ENCODE data around the gene PHF2.

Gene PHF2

GRCh38 chr9:93587284-93587650 lies 10.9 kb downstream of the PHF2 start:
- DNase-seq (ENCODE audit: low read depth): no peak

- no peak for DNase-seq (ENCODE audit: low read depth)
Observed at GRCh38 chr9:93587651-93588347, 11.4 kb downstream of the PHF2 start.

GRCh38 chr9:93588641-93589609 lies 12.5 kb downstream of the PHF2 start:
- no peak for DNase-seq (ENCODE audit: low read depth)

GRCh38 chr9:93589688-93590087 lies 13.3 kb downstream of the PHF2 start:
- no peak for DNase-seq (ENCODE audit: low read depth)

DNA sequence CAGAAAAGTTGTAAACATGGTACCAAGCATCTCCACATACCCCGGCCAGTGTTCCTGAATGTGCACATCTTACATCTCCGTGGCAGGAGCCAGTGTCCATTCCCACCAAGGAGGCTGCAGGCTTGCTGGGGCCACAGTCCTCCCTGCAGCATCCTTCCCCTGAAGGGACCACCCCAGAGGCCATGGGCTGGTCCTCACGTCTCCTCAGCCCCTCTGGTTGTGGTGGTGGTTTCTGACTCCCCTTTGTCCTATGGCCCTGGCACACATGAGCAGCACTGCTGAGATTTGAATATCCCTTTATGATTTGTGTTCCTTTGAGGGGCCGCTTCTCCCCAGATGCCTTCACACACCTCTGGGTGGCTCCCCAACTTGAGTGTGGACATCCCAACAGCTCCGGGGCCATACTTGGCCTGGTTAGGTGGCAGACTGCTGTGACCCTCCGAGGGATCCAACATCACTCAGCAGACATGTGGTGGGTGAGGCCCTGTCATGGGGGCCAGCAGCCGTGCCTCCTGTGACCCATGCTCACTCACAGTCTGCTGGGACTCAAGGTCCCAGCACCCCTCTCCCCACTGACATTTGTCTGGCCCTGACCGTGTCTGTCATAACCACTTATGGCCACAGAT lies 14.3 kb downstream of the PHF2 start:
- no peak for DNase-seq (ENCODE audit: low read depth)

DNA sequence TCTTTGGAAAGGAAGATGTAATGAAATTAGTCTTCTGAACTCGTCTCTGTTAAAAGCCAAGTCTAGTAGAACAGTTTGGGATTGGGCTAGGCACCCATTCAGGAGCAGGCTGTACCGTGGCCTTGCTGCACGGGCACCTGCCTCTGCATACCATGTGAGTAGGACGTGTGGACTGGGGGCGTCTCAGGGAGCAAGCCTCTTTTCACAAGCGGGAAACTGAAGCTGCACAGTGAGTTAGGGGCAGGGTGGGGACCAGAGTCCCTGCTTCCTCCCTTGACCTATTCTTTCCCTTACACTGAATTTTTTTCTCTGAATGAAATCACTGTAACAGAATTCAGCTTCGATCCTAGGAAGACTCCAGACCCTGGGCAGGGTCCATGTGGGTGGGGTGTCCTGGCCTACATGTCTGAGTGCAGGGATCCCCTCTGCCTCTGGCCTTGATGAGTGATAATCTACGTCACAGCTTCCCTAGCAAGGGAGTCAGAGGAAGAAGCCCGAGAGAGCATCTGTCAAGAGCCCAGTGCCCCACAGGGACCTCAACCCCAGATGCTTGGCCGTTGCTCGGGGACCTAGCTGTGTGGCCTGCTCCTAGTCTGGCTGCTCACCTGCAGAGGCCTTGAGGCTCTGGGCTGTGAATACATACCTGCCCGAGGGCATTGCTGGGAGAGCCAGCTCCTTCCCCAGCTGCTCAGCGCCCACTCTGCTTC lies 15.1 kb downstream of the PHF2 start:
- DNase-seq (ENCODE audit: low read depth): no peak

- DNase-seq (ENCODE audit: low read depth): no peak
Observed at GRCh38 chr9:93592008-93592642, 15.7 kb downstream of the PHF2 start.

DNA sequence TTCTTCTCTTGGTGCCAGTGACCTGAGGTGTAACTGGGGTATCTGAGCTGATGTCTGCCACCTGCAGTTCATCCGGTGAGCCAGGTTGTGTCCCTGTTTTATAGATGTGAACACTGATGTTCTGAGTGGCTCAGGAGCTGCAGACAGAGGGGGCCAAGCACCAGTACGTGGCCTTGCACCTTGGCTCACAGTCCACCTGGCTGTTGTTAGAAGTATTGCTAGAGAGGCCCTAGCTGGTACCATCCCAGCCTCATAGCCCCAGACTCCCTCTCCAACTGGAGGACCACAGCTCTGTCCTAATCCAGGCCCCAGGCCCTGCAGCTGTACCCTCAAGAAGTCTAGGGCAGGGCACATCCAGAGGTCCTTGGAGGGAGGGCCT lies 16.2 kb downstream of the PHF2 start:
- DNase-seq (ENCODE audit: low read depth): no peak

GRCh38 chr9:93593144-93593658 lies 16.8 kb downstream of the PHF2 start:
- no peak for DNase-seq (ENCODE audit: low read depth)

- no peak for DNase-seq (ENCODE audit: low read depth)
Observed at GRCh38 chr9:93594041-93594756, 17.8 kb downstream of the PHF2 start.

DNA sequence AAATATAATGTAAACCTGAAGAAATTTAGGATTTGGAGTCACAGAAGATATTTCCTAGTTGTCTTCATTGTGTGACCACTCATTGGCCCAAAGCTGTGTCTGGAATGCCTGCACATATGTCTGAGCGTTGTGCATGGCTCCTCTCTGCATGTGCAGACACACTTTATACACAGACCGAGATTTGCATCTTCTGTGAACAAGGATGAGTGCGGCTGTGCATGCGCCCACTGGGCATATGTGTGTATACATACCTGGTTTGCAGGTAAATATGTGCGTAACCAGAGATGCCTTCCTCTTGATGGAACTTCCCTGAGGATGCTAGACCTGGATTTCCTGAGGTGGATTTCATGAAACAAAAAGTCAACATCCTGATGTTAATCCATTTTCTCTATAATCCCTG lies 19.1 kb downstream of the PHF2 start:
- DNase-seq (ENCODE audit: low read depth): no peak

DNA sequence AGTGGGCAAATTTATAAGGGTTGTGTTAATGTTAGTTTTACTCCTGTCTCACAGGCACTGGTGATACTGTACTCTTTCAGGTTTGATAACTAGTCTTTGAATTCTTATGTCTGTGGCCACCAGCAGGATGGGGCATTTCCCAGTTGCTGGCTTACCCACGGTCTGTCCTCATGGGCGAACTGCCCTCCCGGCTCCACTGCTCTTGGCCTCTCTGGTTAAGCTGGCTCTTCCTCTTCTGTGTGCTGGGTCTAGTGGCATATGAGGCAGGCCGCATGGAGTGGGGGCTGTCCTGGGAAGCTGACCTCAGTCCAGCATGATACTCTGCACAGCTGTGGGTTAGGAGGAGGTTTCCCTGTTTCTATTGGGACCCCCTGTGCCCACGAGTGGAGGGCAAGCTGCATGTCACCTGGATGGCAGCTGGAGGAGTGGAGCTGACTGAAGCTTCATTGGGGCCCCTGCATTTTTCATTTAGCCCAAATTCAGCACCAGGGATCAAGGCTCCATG lies 19.5 kb downstream of the PHF2 start:
- no peak for DNase-seq (ENCODE audit: low read depth)

DNA sequence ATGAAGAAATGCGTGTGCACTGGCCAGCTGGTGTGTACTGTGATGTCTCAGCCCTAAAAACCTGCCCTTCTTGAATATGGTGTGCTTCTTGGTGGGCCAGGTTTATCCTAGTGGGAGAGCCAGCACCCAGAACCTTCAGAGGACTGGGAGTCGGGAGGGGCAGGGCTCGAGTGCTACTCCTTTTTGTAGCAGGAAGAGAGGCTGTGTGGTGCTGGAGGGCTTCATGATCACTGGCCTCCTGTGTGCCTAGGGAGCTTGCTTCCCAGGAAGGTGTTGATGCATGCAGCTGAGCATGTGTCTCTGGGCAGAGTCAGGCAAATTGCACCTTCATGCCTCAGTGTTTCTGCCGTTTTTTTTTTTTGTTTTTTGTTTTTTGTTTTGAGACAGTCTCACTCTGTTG lies 20.0 kb downstream of the PHF2 start:
- no peak for DNase-seq (ENCODE audit: low read depth)

GRCh38 chr9:93597142-93597706 lies 20.8 kb downstream of the PHF2 start:
- no peak for DNase-seq (ENCODE audit: low read depth)

GRCh38 chr9:93597871-93598646 lies 21.7 kb downstream of the PHF2 start:
- no peak for DNase-seq (ENCODE audit: low read depth)

DNA sequence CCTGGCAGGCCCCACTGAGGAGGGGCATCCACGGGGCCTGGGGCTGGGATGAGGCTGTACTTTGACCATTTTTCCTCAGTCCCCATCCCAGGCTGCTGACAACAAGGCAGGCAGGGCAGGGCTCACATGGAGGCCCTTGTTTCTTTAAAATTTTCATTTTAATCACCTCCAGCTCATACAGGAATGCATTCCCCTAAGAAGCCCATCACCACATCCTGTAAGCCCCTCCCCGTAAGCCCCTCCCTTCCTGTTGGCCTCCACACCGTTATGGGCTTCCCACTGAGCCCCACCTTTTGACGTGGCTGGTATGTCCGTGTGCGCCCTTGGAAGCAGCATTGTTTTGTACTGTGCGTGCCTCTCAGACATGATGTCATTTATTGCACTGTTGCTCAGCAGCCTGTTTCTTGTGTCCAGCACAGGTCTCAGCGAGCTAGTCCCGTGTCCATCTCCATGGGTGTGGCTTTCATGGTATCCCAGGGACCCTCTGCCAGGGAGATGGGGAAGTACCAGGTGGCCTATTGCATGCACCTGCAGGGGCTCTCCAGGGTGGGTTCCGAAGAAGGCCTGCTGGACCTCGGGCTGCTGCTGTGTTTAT lies 22.4 kb downstream of the PHF2 start:
- no peak for DNase-seq (ENCODE audit: low read depth)

DNA sequence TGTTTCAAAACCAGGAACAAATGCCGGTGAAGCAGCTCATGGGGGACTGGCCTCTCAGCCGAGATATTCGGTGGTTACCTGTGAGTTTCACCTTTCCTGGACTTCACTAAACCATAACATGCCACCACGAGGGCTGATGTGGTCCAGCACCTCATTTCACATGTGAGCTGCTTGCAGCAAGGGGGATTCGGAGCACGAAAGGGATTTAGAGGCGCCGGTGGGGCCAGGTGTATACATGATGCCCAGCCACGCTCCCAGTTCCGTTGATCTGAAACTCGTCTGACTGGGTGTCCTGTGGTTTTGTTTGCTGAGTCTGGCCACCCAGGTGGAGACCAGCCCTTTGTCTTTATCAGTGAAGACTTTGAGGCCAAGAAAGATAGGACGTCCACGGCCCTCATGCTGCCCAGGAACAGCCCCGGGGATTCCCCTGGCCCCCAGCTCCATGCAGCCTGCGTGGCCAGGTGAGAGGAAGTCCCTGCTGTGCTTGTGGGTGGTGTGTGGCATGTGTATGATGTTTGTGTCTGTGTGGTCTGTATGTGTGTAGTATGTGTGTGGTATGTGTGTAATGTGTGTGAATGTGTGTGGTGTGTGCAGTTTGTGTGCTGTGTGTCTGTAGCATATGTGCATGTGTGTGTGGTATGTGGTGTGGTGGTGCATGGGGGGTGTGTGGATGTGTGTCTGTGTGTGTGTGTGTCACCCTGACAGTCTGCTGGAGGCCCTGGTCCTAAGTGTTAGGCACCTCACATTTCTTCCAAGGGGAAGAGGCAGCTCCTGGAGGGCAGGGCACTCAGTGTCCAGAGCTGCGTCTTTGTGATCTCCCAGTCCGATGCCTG lies 23.4 kb downstream of the PHF2 start:
- DNase-seq (ENCODE audit: low read depth): no peak

DNA sequence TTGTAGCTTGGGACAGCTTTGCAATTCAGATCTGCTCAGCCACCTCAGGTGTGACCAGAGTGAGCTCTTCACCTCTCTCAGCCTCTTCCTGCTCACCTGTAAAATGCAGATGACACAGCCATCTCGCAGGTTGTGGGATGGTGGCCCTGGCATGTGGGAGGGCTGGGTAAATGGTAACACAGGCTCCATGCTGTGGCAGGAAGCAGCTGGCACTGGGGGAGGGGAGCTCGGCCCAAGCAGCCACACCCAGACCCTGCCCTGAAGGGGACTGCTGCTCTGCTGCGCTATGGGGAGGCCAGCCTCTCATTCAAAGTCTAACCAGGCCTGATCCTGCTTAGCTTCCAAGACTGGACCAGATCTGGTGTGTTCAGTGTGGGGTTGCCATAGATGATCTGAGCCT lies 24.1 kb downstream of the PHF2 start:
- no peak for DNase-seq (ENCODE audit: low read depth)
